ENCODE results near the gene ARHGEF7.

- TF ChIP-seq CTCF (conservative IDR thresholded peaks at IDR 0.05) (no peak), ZFX (IDR thresholded peaks at IDR 0.05) (no peak)
Measured at GRCh38 chr13:111330066-111330610, 215.0 kb downstream of the ARHGEF7 start.

All from C4-2B (cell line).